Activated naive CD8-positive, alpha-beta T cell treated with anti-CD3 and anti-CD28 coated beads for 36 hours (primary cell): Measurements from ENCODE around the gene C12orf43. TPM values are rescaled to one million over a fixed set of nuclear protein-coding genes. Genes with fewer than 3 reads are reported as not detected.

Experiments
- DNase-seq: peaks from one replicate; pipeline ENCODE4 v3.0.0; 2021
- H3K27ac Mint-ChIP-seq: one replicate; pipeline ENCODE4 v1.8.0; 2022; ENCODE audit warnings: mild to moderate bottlenecking, moderate library complexity, mixed read lengths
- H3K27me3 Mint-ChIP-seq: one replicate; pipeline ENCODE4 v1.8.0; 2022; ENCODE audit warnings: mild to moderate bottlenecking, mixed read lengths
- H3K36me3 Mint-ChIP-seq: one replicate; pipeline ENCODE4 v1.8.0; 2021; ENCODE audit warnings: mild to moderate bottlenecking, mixed read lengths
- H3K4me1 Mint-ChIP-seq: one replicate; pipeline ENCODE4 v1.8.0; 2021; ENCODE audit warnings: mixed read lengths
- H3K4me3 Mint-ChIP-seq: one replicate; pipeline ENCODE4 v1.8.0; 2022; ENCODE audit warnings: mild to moderate bottlenecking, moderate library complexity, mixed read lengths
- H3K9me3 Mint-ChIP-seq: one replicate; pipeline ENCODE4 v1.8.0; 2022; ENCODE audit warnings: mixed read lengths
- total RNA-seq, 2 experiments: library from RNA; stranded (reverse); gene quantifications; one replicate each; pipeline ENCODE4 v1.2.3, GENCODE V29; 2021

Gene C12orf43
- total RNA-seq, 2 experiments from 2014 or later = 32.4 to 35.8 TPM

GRCh38 chr12:120994589-120995337 lies 21.5 kb downstream of the C12orf43 start:
- H3K36me3 Mint-ChIP-seq = no peaks in the 10 kb centered on the region
- peaks cover 7% of the 10 kb centered on the region for H3K27me3 Mint-ChIP-seq
- no peak for DNase-seq
- H3K4me1 Mint-ChIP-seq = no peaks in the 10 kb centered on the region
- no peak overlapping the region for H3K4me3 Mint-ChIP-seq
- no peak overlapping the region for H3K27ac Mint-ChIP-seq
- H3K9me3 Mint-ChIP-seq = no peaks in the 10 kb centered on the region

- no peaks in the 10 kb centered on the region for H3K9me3 Mint-ChIP-seq
- H3K27me3 Mint-ChIP-seq = peaks cover 7% of the 10 kb centered on the region
- no peaks in the 10 kb centered on the region for H3K4me1 Mint-ChIP-seq
- H3K27ac Mint-ChIP-seq = no peak overlapping the region
- DNase-seq = no peak
- H3K36me3 Mint-ChIP-seq = no peaks in the 10 kb centered on the region
- H3K4me3 Mint-ChIP-seq = no peak overlapping the region
Observed at GRCh38 chr12:120994059-120994458, 22.2 kb downstream of the C12orf43 start.

GRCh38 chr12:120993496-120993895 lies 22.8 kb downstream of the C12orf43 start:
- no peaks in the 10 kb centered on the region for H3K4me1 Mint-ChIP-seq
- H3K36me3 Mint-ChIP-seq = no peaks in the 10 kb centered on the region
- no peak overlapping the region for H3K27ac Mint-ChIP-seq
- no peak for DNase-seq
- peaks cover 7% of the 10 kb centered on the region for H3K27me3 Mint-ChIP-seq
- no peak overlapping the region for H3K4me3 Mint-ChIP-seq
- H3K9me3 Mint-ChIP-seq = no peaks in the 10 kb centered on the region

- no peaks in the 10 kb centered on the region for H3K4me1 Mint-ChIP-seq
- H3K4me3 Mint-ChIP-seq = no peak overlapping the region
- H3K9me3 Mint-ChIP-seq = no peaks in the 10 kb centered on the region
- no peaks in the 10 kb centered on the region for H3K36me3 Mint-ChIP-seq
- no peak for DNase-seq
- H3K27me3 Mint-ChIP-seq = peaks cover 7% of the 10 kb centered on the region
- no peak overlapping the region for H3K27ac Mint-ChIP-seq
Observed at GRCh38 chr12:120992989-120993388, 23.3 kb downstream of the C12orf43 start.

- Mint-ChIP-seq H3K4me3 (no peak overlapping the region), H3K4me1 (no peaks in the 10 kb centered on the region), H3K27ac (no peak overlapping the region), H3K36me3 (no peaks in the 10 kb centered on the region), H3K9me3 (no peaks in the 10 kb centered on the region), H3K27me3 (peaks cover 7% of the 10 kb centered on the region)
- no peak for DNase-seq
Observed at GRCh38 chr12:120991965-120992364, 24.3 kb downstream of the C12orf43 start.

- Mint-ChIP-seq H3K27ac (no peak overlapping the region), H3K4me1 (no peaks in the 10 kb centered on the region), H3K4me3 (no peak overlapping the region), H3K27me3 (peaks cover 7% of the 10 kb centered on the region), H3K9me3 (no peaks in the 10 kb centered on the region), H3K36me3 (no peaks in the 10 kb centered on the region)
- DNase-seq = no peak
Observed at GRCh38 chr12:120990487-120991055, 25.7 kb downstream of the C12orf43 start.

GRCh38 chr12:120989687-120990086 lies 26.6 kb downstream of the C12orf43 start:
- Mint-ChIP-seq H3K4me3 (no peak overlapping the region), H3K36me3 (no peaks in the 10 kb centered on the region), H3K4me1 (no peaks in the 10 kb centered on the region), H3K27me3 (peaks cover 4% of the 10 kb centered on the region), H3K9me3 (no peaks in the 10 kb centered on the region), H3K27ac (no peak overlapping the region)
- DNase-seq = no peak

- H3K27me3 Mint-ChIP-seq = no peaks in the 10 kb centered on the region
- no peaks in the 10 kb centered on the region for H3K4me1 Mint-ChIP-seq
- DNase-seq = no peak
- H3K9me3 Mint-ChIP-seq = no peaks in the 10 kb centered on the region
- H3K36me3 Mint-ChIP-seq = no peaks in the 10 kb centered on the region
- no peak overlapping the region for H3K27ac Mint-ChIP-seq
- H3K4me3 Mint-ChIP-seq = no peak overlapping the region
Observed at GRCh38 chr12:120988658-120989057, 27.6 kb downstream of the C12orf43 start.

- H3K36me3 Mint-ChIP-seq = no peaks in the 10 kb centered on the region
- H3K27ac Mint-ChIP-seq = no peak overlapping the region
- no peaks in the 10 kb centered on the region for H3K9me3 Mint-ChIP-seq
Observed at GRCh38 chr12:120988234-120988633, 28.1 kb downstream of the C12orf43 start.

GRCh38 chr12:120984351-120984898 lies 31.9 kb downstream of the C12orf43 start:
- Mint-ChIP-seq H3K9me3 (no peaks in the 10 kb centered on the region), H3K27ac (no peak overlapping the region), H3K27me3 (no peaks in the 10 kb centered on the region), H3K36me3 (no peaks in the 10 kb centered on the region), H3K4me3 (no peak overlapping the region), H3K4me1 (no peaks in the 10 kb centered on the region)
- no peak for DNase-seq

More at GRCh38 chr12:120988234-120988633, 28.1 kb downstream of the C12orf43 start:
- DNase-seq = no peak
- no peaks in the 10 kb centered on the region for H3K27me3 Mint-ChIP-seq
- H3K4me1 Mint-ChIP-seq = no peaks in the 10 kb centered on the region
- H3K4me3 Mint-ChIP-seq = no peak overlapping the region

GRCh38 chr12:120983759-120984158 lies 32.5 kb downstream of the C12orf43 start:
- no peak for DNase-seq
- H3K27me3 Mint-ChIP-seq = no peaks in the 10 kb centered on the region
- no peak overlapping the region for H3K27ac Mint-ChIP-seq
- no peak overlapping the region for H3K4me3 Mint-ChIP-seq
- no peaks in the 10 kb centered on the region for H3K9me3 Mint-ChIP-seq
- H3K4me1 Mint-ChIP-seq = no peaks in the 10 kb centered on the region
- no peaks in the 10 kb centered on the region for H3K36me3 Mint-ChIP-seq

- no peak overlapping the region for H3K27ac Mint-ChIP-seq
- H3K9me3 Mint-ChIP-seq = no peaks in the 10 kb centered on the region
- no peaks in the 10 kb centered on the region for H3K27me3 Mint-ChIP-seq
- H3K4me1 Mint-ChIP-seq = no peaks in the 10 kb centered on the region
- H3K4me3 Mint-ChIP-seq = no peak overlapping the region
- H3K36me3 Mint-ChIP-seq = no peaks in the 10 kb centered on the region
- DNase-seq = no peak
Observed at GRCh38 chr12:120982659-120983058, 33.6 kb downstream of the C12orf43 start.

- H3K4me1 Mint-ChIP-seq = no peaks in the 10 kb centered on the region
- H3K36me3 Mint-ChIP-seq = no peaks in the 10 kb centered on the region
- no peak overlapping the region for H3K4me3 Mint-ChIP-seq
- no peaks in the 10 kb centered on the region for H3K27me3 Mint-ChIP-seq
- H3K9me3 Mint-ChIP-seq = no peaks in the 10 kb centered on the region
- no peak for DNase-seq
- H3K27ac Mint-ChIP-seq = no peak overlapping the region
Observed at GRCh38 chr12:120981407-120981941, 34.8 kb downstream of the C12orf43 start.

GRCh38 chr12:120980800-120981368 lies 35.4 kb downstream of the C12orf43 start:
- no peak overlapping the region for H3K27ac Mint-ChIP-seq
- no peaks in the 10 kb centered on the region for H3K27me3 Mint-ChIP-seq
- H3K4me3 Mint-ChIP-seq = no peak overlapping the region
- no peaks in the 10 kb centered on the region for H3K4me1 Mint-ChIP-seq
- no peaks in the 10 kb centered on the region for H3K36me3 Mint-ChIP-seq
- no peaks in the 10 kb centered on the region for H3K9me3 Mint-ChIP-seq
- DNase-seq = no peak

GRCh38 chr12:120979862-120980696 lies 36.2 kb downstream of the C12orf43 start:
- no peaks in the 10 kb centered on the region for H3K27me3 Mint-ChIP-seq
- no peaks in the 10 kb centered on the region for H3K9me3 Mint-ChIP-seq
- H3K4me3 Mint-ChIP-seq = no peak overlapping the region
- no peaks in the 10 kb centered on the region for H3K36me3 Mint-ChIP-seq
- no peak overlapping the region for H3K27ac Mint-ChIP-seq
- DNase-seq = no peak
- no peaks in the 10 kb centered on the region for H3K4me1 Mint-ChIP-seq
